ENCODE measurements around the gene GALT. TPM values are rescaled to one million over a fixed set of nuclear protein-coding genes. Genes with fewer than 3 reads are reported as not detected.

GALT gene
- total RNA-seq, 2 donors from 2014 or later, result 36.9 to 37.9 TPM

DNA sequence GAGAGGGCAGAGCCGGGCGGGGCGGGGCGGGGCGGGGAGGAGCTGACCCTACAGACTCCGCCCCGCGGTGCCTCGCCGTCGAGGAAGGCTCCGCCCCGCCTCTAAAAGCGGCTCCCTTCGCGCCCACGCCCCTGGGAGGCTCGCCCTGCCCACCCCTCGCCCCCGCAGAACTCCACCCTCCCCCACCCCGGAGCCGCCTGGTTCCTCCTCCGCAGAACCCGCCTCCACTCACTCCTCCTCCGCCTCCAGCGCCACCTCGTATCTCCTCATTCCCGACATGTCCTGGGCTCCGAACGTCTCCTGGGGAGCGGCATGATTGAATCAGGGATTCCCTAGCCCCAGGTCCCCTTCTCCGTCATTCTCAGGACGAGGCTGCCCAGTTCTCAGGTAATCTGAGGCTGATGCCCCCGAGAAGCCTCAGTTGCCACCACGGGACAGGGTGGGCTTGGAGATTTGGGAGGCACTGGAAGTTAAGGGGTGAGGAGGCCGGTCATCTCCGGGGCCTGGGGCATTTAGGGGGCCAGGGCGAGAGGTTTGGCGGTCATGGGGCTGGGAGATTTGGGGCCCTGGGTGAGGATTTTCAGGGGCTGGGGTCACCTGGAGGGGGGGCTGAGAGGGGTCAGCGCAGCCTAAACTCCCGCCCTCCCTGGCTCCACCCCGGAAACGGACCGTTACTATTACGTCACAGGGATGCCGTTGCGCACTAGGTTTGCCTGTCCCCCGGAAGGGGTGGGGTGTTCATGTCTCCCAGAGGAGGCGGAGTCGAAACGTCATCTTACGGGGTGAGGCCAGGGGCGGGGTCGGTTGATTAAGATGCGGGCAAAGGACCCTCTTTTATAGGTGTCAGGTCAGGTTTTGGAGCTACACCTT lies 19.1 kb downstream of the GALT start:
- DNase-seq (peak; percentile 95), ATAC-seq (peak; percentile 90 to 92)
- intact Hi-C loops (cut with DNase I), result loop anchor here in 1 of 2 donors (5.0 kb wide), 1 partner anchor 37 kb away; no protein-coding TSS in a partner anchor

GRCh38 chr9:34669809-34670562 lies 23.5 kb downstream of the GALT start:
- no peak for ATAC-seq
- DNase-seq, result no peak
- intact Hi-C loops (cut with DNase I), result loop anchor here in 1 of 2 donors (5.0 kb wide), 1 partner anchor 32 kb away; no protein-coding TSS in a partner anchor

GRCh38 chr9:34671307-34671706 lies 24.8 kb downstream of the GALT start:
- DNase-seq (no peak), ATAC-seq (no peak)
- intact Hi-C loops (cut with DNase I), result no loop called here

- intact Hi-C loops (cut with DNase I), result no loop called here
- ATAC-seq (no peak), DNase-seq (no peak)
Observed at GRCh38 chr9:34674440-34674839, 28.0 kb downstream of the GALT start.

GRCh38 chr9:34675048-34675714 lies 28.7 kb downstream of the GALT start:
- intact Hi-C loops (cut with DNase I), result no loop called here
- ATAC-seq (peak; percentile 70 to 86), DNase-seq (peak; percentile 74)

- ATAC-seq, result peak in 1 of 2 donors; percentile 17
- intact Hi-C loops (cut with DNase I), result no loop called here
- DNase-seq, result no peak
Observed at GRCh38 chr9:34675869-34676268, 29.4 kb downstream of the GALT start.

GRCh38 chr9:34684145-34684544 lies 37.7 kb downstream of the GALT start:
- no peak for ATAC-seq
- intact Hi-C loops (cut with DNase I), result no loop called here
- DNase-seq, result no peak

- no peak for DNase-seq
- no peak for ATAC-seq
- intact Hi-C loops (cut with DNase I), result no loop called here
Observed at GRCh38 chr9:34684816-34685215, 38.3 kb downstream of the GALT start.

DNA sequence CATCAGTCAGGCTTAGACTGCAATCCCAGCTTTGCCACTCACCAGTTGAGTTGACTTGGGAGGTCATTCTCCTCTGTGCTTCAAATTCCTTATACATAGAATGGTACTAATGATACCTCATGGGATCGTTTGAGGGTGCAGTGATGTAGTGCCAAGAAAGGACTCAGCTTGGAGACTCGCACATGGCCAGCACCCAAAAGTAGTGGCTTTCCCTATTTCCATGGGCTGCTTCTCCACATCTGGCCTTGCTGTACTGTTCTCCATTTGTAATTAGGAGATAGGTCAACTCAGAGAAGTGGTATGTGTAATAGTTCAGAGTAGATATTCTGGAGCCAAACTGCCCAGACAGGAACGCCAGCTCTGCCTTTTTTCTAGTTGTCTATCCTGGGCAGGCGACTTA lies 39.1 kb downstream of the GALT start:
- ATAC-seq (peak in 1 of 2 donors; percentile 35), DNase-seq (no peak)
- intact Hi-C loops (cut with DNase I), result no loop called here

GRCh38 chr9:34686231-34686630 lies 39.8 kb downstream of the GALT start:
- intact Hi-C loops (cut with DNase I), result no loop called here
- ATAC-seq (peak; percentile 40 to 61), DNase-seq (peak; percentile 69)

DNA sequence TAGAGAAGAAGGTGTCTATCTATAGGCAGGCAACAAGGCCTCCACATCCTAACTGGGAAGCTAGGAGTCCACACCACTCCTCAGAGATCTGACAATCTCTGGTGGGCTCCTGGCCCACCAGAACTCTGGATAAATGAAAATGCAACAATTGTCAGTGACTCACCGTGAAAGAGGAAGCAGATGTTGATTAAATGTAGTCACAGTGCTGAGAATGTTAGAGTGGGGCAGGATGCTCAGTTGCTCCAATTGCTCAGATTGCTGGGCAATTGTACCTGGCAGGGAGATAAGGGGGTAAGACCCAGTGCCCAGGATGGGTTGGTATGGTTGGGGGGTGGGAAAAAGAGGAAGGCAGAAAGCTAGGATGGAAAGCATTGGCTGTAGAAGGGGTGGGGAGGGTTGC lies 40.3 kb downstream of the GALT start:
- no peak for ATAC-seq
- intact Hi-C loops (cut with DNase I), result no loop called here
- DNase-seq, result no peak

GRCh38 chr9:34687276-34688030 lies 41.0 kb downstream of the GALT start:
- intact Hi-C loops (cut with DNase I), result no loop called here
- ATAC-seq (no peak), DNase-seq (no peak)

DNA sequence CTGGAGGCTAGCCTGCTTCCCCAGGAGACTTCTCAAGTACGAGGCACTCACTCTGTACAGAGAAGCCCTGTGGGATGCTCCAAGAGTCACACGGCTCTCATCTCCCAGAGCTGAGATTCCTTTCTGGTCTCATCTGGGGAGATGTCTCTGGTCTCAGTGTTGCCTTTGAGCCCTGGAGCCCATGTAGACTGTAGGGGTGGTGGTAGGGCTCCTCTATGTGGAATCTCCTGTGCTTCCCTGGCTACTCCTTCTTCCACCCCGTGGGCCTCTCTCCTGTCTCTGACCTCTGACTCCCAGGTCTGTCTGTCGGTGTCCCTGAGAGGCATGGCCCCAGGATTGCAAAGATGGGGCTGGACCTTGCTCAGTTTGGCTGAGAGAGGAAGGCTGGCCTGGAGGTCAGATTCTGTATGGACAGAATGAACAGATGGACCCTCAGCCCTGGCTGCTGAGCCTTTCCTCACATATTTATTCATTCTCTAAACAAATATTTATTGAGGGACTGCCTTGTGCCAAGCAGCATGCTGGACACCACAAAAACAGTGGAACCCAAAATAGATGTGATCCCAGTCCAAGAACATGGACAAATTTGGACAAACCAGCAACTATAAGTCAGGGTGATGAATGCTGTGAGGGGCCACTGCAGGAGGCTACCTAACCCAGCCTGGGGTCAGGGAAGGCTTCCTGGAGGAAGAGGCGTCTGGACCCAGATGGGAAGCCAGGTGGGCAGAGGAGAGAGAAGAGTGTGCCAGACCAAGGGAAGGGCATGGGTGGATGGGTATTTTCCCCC lies 42.0 kb downstream of the GALT start:
- ATAC-seq (no peak), DNase-seq (no peak)
- intact Hi-C loops (cut with DNase I), result no loop called here

GRCh38 chr9:34689116-34689470 lies 42.6 kb downstream of the GALT start:
- no peak for DNase-seq
- intact Hi-C loops (cut with DNase I), result no loop called here
- ATAC-seq, result no peak

DNA sequence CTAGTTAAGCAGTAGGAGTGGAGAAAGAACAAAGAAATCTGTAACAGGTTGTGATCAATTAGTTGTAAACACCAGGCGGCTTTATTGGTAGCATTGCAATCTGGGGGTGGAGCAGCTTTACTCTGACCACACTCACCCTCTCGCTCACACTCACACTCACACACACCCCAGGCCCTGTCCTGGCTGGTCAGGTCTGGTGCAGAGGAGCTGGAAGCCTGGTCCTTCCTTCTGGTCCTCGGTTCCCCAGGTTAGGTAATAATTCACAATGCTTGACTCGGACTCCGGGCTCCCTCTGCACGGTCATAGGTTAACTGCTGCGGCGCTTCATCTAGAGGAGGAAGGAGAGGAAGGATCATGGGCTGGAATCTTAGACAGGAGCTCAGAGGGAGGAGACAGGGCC lies 43.0 kb downstream of the GALT start:
- intact Hi-C loops (cut with DNase I), result no loop called here
- ATAC-seq (no peak), DNase-seq (no peak)

DNA sequence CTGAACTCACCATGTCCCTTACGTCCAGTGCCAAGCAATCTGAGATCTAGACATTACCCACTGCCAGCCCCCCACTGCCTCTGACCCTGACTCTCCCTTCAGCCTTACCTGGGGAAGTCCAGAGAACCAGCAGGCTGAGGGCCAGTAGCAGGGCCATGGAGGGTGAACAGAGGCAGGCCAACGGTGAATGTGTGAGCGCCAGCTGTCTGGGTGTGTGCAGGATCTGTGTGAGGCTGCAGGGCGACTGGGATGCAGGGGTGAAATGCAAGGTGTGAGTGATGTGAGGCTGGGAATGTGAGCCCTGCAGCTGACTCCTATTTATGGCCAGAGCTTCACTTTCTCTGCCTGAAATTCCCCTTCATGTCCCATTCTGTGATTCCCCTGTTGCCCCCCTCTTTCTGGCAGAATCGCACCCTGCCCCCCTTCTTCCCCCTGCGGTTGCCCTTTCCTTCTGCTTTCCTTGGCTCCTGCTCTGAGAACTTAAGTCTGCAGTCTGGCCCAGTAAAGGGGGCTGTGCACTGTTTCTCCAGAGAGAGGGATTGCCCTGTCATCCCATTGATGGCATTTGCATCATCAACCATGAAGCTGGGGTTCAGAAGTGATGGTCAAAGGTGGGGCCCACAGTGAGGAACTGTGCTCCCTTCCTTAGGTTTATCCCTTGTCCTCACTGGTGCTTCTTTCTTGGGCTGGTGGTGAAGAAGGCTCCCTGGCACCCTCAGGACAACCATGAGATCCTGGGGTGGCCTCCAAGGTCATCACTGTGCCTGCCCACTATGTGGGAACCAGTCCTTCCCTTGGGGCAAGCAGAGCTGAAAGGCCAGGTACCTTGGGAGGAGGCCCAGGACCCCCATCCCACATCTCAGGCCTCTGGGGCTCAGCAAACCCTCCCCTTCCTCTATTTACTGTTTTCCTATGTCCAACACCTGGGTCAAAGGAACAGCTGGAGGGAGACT lies 44.8 kb downstream of the GALT start, which contains the start of gene CCL19:
TSS of gene CCL19 (minus strand) at position 294 of the 953 bp plus-strand sequence. CDS start at position 157, 137 bp downstream.
- ATAC-seq (no peak), DNase-seq (no peak)
- intact Hi-C loops (cut with DNase I), result no loop called here

DNA sequence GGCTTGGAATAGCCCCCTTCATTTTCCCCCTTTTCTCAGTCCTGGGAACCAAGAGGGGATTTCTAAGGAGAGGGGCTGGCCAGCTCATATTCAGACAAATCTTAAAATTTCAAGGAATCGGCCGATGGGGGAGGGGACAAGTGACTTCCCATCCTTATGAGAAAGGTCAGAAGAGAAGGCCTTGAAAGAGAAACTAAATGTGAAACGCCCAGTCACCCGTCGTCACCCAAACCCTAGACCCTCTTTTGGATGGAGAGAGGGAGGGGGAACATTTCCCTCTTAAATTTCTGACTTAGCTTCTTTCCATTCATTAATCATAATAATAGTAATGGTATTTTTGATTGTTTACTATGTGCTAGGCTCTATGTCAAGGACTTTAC lies 45.5 kb downstream of the GALT start:
- ATAC-seq, result no peak
- no peak for DNase-seq
- intact Hi-C loops (cut with DNase I), result no loop called here

Measured in left cardiac atrium (tissue), 4 donors.